DND-41 (cell line): Measurements from ENCODE around the gene CHMP2B.

Experiments
- ATAC-seq: fragments of 200-7000 bp; cut with Tn5 transposase; 3 replicates; pipeline ENCODE4 v1.9.1; 2021; ENCODE audit warnings: low read depth; ENCODE audit not compliant: insufficient read depth
- DNase-seq: peaks from one replicate; pipeline ENCODE4 v3.0.0-alpha.2; 2020
- H2AFZ ChIP-seq: 2 replicates; pipeline ENCODE4 v1.6.0; 2012; ENCODE audit warnings: low read depth, low read length
- H3K27ac ChIP-seq: 2 replicates; pipeline ENCODE4 v1.5.1; 2012; ENCODE audit warnings: low read length, inconsistent platforms
- H3K27me3 ChIP-seq: fragments of 200-600 bp; sonication (generic); 2 replicates; pipeline ENCODE4 v1.6.0; 2012; ENCODE audit warnings: low read length, mild to moderate bottlenecking, inconsistent platforms; ENCODE audit not compliant: insufficient read depth, poor library complexity
- H3K36me3 ChIP-seq: 2 replicates; pipeline ENCODE4 v1.5.1; 2012; ENCODE audit warnings: low read length, inconsistent platforms; ENCODE audit not compliant: insufficient read depth
- H3K4me1 ChIP-seq: 2 replicates; pipeline ENCODE4 v1.5.1; 2012; ENCODE audit warnings: mild to moderate bottlenecking, low read length; ENCODE audit not compliant: insufficient read depth
- H3K4me2 ChIP-seq: 2 replicates; pipeline ENCODE4 v1.6.0; 2012; ENCODE audit warnings: mild to moderate bottlenecking, moderate library complexity, low read length, inconsistent platforms; ENCODE audit not compliant: insufficient read depth
- H3K4me3 ChIP-seq, 2 experiments: fragments of 200-600 bp in 1 of 2; shearing (Covaris generic) in 1 of 2; 2 replicates each; pipeline ENCODE4 v1.5.1; 2012 to 2016; ENCODE audit warnings: inconsistent platforms in 2 of 2, low read length in 2 of 2, mild to moderate bottlenecking in 2 of 2, low read depth in 1 of 2, moderate library complexity in 1 of 2
- H3K79me2 ChIP-seq: 2 replicates; pipeline ENCODE4 v1.6.0; 2012; ENCODE audit warnings: low read length, inconsistent platforms; ENCODE audit not compliant: insufficient read depth
- H3K9ac ChIP-seq: 2 replicates; pipeline ENCODE4 v1.6.0; 2012; ENCODE audit warnings: low read depth, mild to moderate bottlenecking, inconsistent platforms, low read length, moderate library complexity
- H3K9me3 ChIP-seq: 2 replicates; pipeline ENCODE4 v1.5.1; 2012; ENCODE audit warnings: low read length, moderate library complexity, mild to moderate bottlenecking, inconsistent platforms; ENCODE audit not compliant: insufficient read depth, severe bottlenecking
- H4K20me1 ChIP-seq: 2 replicates; pipeline ENCODE4 v1.6.0; 2012; ENCODE audit warnings: low read length; ENCODE audit not compliant: insufficient read depth
- EZH2 ChIP-seq: IDR thresholded peaks from 3 replicates; pipeline ENCODE4 v1.6.1; 2012; ENCODE audit warnings: borderline replicate concordance, low read depth, mild to moderate bottlenecking, moderate library complexity, low read length, inconsistent platforms; ENCODE audit not compliant: severe bottlenecking
- TF ChIP-seq, protein P1 (sequence below): IDR thresholded peaks from 2 replicates; pipeline ENCODE4 v1.5.1; 2012; ENCODE audit warnings: borderline replicate concordance, low read length, moderate library complexity, mild to moderate bottlenecking; ENCODE audit not compliant: poor library complexity, severe bottlenecking; ENCODE audit errors: extremely low read depth

The CHMP2B gene

DNA sequence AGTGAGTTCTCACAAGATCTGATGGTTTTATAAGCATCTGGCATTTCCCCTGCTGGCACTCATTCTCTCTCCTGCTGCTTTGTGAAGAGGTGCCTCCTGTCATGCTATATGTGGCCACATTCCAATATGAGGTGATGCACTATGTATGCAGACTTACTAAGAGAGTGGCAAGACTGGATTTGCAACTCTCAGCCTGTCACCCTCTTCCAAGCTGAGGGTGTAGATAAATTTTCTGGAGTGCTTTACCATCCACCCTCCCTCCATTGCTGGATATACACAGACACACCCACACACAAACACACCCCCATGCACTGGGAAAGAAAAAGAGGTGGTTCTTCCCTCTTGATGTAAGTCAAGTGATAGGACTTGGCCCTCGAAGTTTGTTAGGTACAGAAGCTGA, 30.2 kb upstream of the CHMP2B start:
- H3K4me3 ChIP-seq = no peak overlapping the region
- no peaks in the 10 kb centered on the region for H3K9me3 ChIP-seq
- no peak for ATAC-seq
- H4K20me1 ChIP-seq = no peaks in the 10 kb centered on the region
- no peaks in the 10 kb centered on the region for H3K36me3 ChIP-seq
- H3K4me2 ChIP-seq = no peak overlapping the region
- H3K9ac ChIP-seq = no peak overlapping the region
- no peak for DNase-seq
- H3K27me3 ChIP-seq = no peaks in the 10 kb centered on the region
- H3K27ac ChIP-seq = no peak overlapping the region
- no peaks in the 10 kb centered on the region for H3K4me1 ChIP-seq
- no peak for TF ChIP-seq EZH2
- TF ChIP-seq, protein P1, sequence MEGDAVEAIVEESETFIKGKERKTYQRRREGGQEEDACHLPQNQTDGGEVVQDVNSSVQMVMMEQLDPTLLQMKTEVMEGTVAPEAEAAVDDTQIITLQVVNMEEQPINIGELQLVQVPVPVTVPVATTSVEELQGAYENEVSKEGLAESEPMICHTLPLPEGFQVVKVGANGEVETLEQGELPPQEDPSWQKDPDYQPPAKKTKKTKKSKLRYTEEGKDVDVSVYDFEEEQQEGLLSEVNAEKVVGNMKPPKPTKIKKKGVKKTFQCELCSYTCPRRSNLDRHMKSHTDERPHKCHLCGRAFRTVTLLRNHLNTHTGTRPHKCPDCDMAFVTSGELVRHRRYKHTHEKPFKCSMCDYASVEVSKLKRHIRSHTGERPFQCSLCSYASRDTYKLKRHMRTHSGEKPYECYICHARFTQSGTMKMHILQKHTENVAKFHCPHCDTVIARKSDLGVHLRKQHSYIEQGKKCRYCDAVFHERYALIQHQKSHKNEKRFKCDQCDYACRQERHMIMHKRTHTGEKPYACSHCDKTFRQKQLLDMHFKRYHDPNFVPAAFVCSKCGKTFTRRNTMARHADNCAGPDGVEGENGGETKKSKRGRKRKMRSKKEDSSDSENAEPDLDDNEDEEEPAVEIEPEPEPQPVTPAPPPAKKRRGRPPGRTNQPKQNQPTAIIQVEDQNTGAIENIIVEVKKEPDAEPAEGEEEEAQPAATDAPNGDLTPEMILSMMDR = no peak
- H2AFZ ChIP-seq = no peak overlapping the region
- H3K79me2 ChIP-seq = no peaks in the 10 kb centered on the region

DNA sequence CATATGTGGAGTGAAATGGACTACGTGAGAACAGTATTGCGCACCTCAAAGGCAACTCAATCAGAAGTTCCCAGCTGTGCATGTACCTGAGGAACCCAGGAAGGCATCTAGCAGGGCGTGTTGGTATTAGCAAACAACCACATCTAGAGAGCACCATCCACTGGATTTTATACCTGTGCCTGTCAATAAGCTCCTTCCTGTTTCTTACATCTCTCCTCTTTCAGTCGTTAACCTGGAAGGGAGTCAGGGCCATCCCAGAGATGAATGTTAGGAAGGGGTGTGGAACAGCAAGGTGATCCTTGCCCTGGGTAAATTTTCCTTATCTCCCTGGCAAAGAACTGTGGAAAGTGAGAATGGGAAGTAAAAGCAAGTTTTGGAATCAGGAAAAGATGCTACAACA, 29.6 kb upstream of the CHMP2B start:
- DNase-seq (no peak), ATAC-seq (no peak)

DNA sequence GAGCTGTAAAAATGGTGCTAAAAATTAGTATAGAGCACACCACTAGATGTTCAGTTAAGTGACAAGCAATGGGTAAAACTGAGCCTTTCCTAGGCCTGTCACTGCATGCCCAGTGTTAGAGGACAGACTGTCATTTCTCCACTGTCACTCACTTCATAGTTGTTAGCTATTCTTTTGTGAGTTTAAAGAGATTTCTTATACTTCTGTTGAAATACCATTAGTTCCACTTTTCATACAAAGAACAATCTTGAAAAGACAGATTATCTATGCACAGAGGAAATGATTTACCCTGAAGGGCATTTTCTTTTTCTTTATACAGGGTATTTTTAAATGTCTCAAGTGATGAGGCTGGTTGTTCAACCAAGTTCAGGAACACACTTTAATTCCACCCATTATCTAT, 28.3 kb upstream of the CHMP2B start:
- Histone ChIP-seq H2AFZ (no peak overlapping the region), H3K4me2 (no peak overlapping the region), H3K4me3 (no peak overlapping the region), H3K9me3 (no peaks in the 10 kb centered on the region), H3K27ac (no peak overlapping the region), H4K20me1 (no peaks in the 10 kb centered on the region), H3K36me3 (no peaks in the 10 kb centered on the region), H3K9ac (no peak overlapping the region), H3K4me1 (no peaks in the 10 kb centered on the region), H3K79me2 (no peaks in the 10 kb centered on the region), H3K27me3 (no peaks in the 10 kb centered on the region)
- no peak for ATAC-seq
- no peak for DNase-seq
- TF ChIP-seq, protein P1 = no peak
- no peak for TF ChIP-seq EZH2

More for the DNA sequence above, 29.6 kb upstream of the CHMP2B start:
- Histone ChIP-seq H3K27me3 (no peaks in the 10 kb centered on the region), H3K9ac (no peak overlapping the region), H3K4me2 (no peak overlapping the region), H3K9me3 (no peaks in the 10 kb centered on the region), H4K20me1 (no peaks in the 10 kb centered on the region), H3K4me1 (no peaks in the 10 kb centered on the region), H3K4me3 (no peak overlapping the region), H3K27ac (no peak overlapping the region), H3K79me2 (no peaks in the 10 kb centered on the region), H2AFZ (no peak overlapping the region), H3K36me3 (no peaks in the 10 kb centered on the region)
- no peak for TF ChIP-seq EZH2
- TF ChIP-seq, protein P1 = no peak

DNA sequence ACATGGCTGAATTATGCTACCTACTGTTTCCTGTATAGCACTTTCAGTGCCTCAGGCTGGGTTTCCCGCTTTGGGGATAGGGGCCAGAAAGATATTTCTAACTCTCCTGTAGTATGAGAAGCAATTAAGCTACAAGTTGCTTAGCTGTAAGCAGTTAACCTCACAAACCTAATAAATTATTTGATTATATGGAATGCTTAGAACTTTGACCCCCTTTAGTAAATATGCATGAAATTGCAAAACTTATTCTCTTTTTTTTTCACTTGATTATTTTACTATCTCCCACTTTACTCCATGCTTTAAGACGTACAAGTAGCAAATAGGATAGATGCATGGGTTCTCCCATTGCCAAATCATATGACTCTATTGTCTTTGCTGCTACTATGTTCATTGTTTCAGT, 27.5 kb upstream of the CHMP2B start:
- Histone ChIP-seq H3K9ac (no peak overlapping the region), H3K27ac (no peak overlapping the region), H3K27me3 (no peaks in the 10 kb centered on the region), H3K9me3 (no peaks in the 10 kb centered on the region), H3K36me3 (no peaks in the 10 kb centered on the region), H4K20me1 (no peaks in the 10 kb centered on the region), H3K4me1 (no peaks in the 10 kb centered on the region), H2AFZ (no peak overlapping the region), H3K4me3 (no peak overlapping the region), H3K79me2 (no peaks in the 10 kb centered on the region), H3K4me2 (no peak overlapping the region)
- TF ChIP-seq EZH2 = no peak
- TF ChIP-seq, protein P1 = no peak
- DNase-seq (no peak), ATAC-seq (no peak)
